Measurements from ENCODE around the gene FRS3. TPM values are rescaled to one million over a fixed set of nuclear protein-coding genes. Genes with fewer than 3 reads are reported as not detected.

The FRS3 gene
- total RNA-seq, 1 experiment from 2014 or later: 4.5 TPM

DNA sequence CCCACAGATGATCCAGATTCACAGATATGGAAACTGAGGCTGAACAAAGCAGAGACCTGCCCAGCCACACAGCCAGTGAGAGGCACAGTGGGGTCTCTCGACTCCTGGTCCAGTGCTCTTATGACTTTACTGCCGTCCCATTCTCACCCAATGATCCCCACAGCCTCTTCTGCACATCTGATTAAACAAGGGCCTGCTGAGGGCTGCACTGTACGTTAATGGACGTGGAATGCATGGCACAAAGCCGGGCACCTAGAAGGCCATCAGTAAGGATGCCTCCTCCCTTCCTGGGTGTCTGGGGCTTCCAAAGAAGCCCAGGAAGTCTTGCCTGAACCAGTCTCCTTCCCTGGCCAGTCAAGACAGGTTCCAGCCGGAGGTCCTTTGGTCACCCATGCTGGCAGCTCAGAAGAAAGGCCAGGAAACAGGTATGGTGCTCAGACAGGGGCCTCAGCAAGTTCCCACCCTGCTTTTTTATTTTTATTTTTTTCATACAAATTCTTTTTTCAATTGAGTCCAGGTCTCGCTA lies 48.1 kb downstream of the FRS3 start:
- Histone ChIP-seq H3K4me2 (no peak overlapping the region), H3K4me1 (replicated peaks; ENCODE audit: insufficient read depth) (0 out of 2 replicates have a peak, but pooled peaks cover 13% of the 10 kb centered on the region), H3F3A (ENCODE audit: insufficient read depth, low read depth) (no peaks in the 10 kb centered on the region; the same call in 1 of the 2 replicates), H3K27ac (no peak overlapping the region), H3K4me3 (no peak overlapping the region), H2AFZ (no peak overlapping the region), H3K9me3 (ENCODE audit: insufficient read depth, low read depth) (no peaks in the 10 kb centered on the region), H3K36me3 (ENCODE audit: low read depth) (no peaks in the 10 kb centered on the region), H3K27me3 (ENCODE audit: insufficient read depth, low read depth) (no peaks in the 10 kb centered on the region), H3K79me2 (ENCODE audit: low read depth) (no peaks in the 10 kb centered on the region), H4K20me1 (ENCODE audit: insufficient read depth) (no peaks in the 10 kb centered on the region; the same call in 1 of the 2 replicates), H3K9me2 (ENCODE audit: insufficient read depth) (no peaks in the 10 kb centered on the region)
- BruUV-seq (replicated peaks): no TSS peak
- intact Hi-C loops (cut with micrococcal nuclease; ENCODE audit: unreplicated experiment): no loop called here
- no peak for TF ChIP-seq EZH2 (IDR thresholded peaks at IDR 0.05; ENCODE audit: low read depth)
- TF ChIP-seq, protein P1, sequence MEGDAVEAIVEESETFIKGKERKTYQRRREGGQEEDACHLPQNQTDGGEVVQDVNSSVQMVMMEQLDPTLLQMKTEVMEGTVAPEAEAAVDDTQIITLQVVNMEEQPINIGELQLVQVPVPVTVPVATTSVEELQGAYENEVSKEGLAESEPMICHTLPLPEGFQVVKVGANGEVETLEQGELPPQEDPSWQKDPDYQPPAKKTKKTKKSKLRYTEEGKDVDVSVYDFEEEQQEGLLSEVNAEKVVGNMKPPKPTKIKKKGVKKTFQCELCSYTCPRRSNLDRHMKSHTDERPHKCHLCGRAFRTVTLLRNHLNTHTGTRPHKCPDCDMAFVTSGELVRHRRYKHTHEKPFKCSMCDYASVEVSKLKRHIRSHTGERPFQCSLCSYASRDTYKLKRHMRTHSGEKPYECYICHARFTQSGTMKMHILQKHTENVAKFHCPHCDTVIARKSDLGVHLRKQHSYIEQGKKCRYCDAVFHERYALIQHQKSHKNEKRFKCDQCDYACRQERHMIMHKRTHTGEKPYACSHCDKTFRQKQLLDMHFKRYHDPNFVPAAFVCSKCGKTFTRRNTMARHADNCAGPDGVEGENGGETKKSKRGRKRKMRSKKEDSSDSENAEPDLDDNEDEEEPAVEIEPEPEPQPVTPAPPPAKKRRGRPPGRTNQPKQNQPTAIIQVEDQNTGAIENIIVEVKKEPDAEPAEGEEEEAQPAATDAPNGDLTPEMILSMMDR (conservative IDR thresholded peaks at IDR 0.05): no peak
- ChIA-PET CTCF (no interaction called here), POLR2A (ENCODE audit: unreplicated experiment) (no interaction called here)
- DNase-seq: no peak

DNA sequence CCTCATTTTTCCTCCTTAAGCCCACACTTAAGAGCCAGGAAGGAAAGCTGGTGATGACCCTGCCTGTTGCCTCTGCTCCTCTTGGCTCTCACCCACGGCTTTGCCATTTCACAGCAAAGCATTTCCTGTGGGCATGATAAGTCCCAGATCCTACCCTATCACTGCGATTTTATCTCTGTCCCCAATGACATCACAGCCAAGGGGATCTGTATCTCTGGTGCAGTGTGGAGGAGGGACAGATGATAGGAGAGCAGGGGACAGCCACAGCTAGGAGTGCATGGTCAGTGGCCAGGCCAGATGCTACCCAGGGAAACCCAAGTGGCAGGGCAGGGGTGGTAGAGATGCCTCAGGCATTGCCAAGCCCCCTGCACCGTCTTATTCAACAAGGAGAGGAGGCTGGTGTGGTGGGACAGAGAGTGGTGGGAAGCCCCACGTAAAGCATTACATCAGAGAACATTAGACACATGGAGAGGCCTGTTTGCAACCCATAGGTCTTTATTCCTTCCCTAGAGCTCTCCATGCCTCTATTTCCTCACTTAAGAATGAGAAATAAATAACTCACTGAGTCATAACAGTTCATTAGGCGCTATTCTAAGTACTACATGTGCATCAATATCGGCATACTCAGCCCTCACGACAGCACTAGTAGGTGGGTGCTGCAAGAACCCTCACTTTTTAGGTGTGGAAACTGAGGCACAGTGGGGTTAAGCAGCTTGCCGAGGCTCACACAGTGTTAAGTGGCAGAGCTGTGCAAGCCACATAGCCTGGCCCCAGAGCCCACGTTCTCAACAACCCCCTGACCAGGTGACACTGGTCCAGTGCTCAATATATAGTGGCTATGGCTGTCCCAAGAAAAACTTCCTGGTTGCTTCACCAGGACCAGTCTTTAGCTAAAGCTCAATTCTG lies 48.9 kb downstream of the FRS3 start:
- no peaks in the 10 kb centered on the region; the same call in 1 of the 2 replicates for H4K20me1 ChIP-seq (ENCODE audit: insufficient read depth)
- no peak for TF ChIP-seq EZH2 (IDR thresholded peaks at IDR 0.05; ENCODE audit: low read depth)
- TF ChIP-seq, protein P1 (conservative IDR thresholded peaks at IDR 0.05): no peak
- H3K36me3 ChIP-seq (ENCODE audit: low read depth): no peaks in the 10 kb centered on the region
- H3K9me3 ChIP-seq (ENCODE audit: insufficient read depth, low read depth): no peaks in the 10 kb centered on the region
- no peak overlapping the region for H3K27ac ChIP-seq
- POLR2A ChIA-PET (ENCODE audit: unreplicated experiment): no interaction called here
- no TSS peak for BruUV-seq (replicated peaks)
- no peaks in the 10 kb centered on the region for H3K79me2 ChIP-seq (ENCODE audit: low read depth)
- H3K4me1 ChIP-seq (replicated peaks; ENCODE audit: insufficient read depth): 0 out of 2 replicates have a peak, but pooled peaks cover 13% of the 10 kb centered on the region
- H3K4me3 ChIP-seq: no peak overlapping the region
- DNase-seq: no peak
- H3F3A ChIP-seq (ENCODE audit: insufficient read depth, low read depth): no peaks in the 10 kb centered on the region; the same call in 1 of the 2 replicates
- no peak overlapping the region for H3K4me2 ChIP-seq
- CTCF ChIA-PET: no interaction called here
- intact Hi-C loops (cut with micrococcal nuclease; ENCODE audit: unreplicated experiment): no loop called here
- no peaks in the 10 kb centered on the region for H3K9me2 ChIP-seq (ENCODE audit: insufficient read depth)
- H3K27me3 ChIP-seq (ENCODE audit: insufficient read depth, low read depth): no peaks in the 10 kb centered on the region
- H2AFZ ChIP-seq: no peak overlapping the region

DNA sequence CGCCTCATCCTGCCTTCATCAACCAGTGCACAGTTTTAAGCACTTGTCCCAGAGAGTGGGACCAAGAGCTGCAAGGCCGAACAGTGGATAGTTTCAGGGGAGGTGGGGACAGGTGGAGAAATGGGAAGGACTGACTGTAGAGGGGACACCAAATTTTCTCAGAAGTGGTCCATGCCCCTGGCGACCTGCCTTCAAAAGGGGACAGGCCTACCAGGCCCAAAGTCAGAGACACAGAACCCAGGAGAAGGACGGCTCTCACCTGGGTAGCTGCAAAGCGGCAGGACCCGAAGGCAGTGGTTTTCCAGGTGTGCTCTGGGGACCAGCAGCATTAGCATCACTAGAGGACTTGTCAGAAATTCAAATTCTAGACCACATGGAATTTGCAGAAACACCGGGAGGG lies 50.1 kb downstream of the FRS3 start:
- no TSS peak for BruUV-seq (replicated peaks)
- Histone ChIP-seq H3K79me2 (ENCODE audit: low read depth) (no peaks in the 10 kb centered on the region), H3K36me3 (ENCODE audit: low read depth) (no peaks in the 10 kb centered on the region), H4K20me1 (ENCODE audit: insufficient read depth) (no peaks in the 10 kb centered on the region; the same call in 1 of the 2 replicates), H3K4me2 (no peak overlapping the region), H3K9me2 (ENCODE audit: insufficient read depth) (no peaks in the 10 kb centered on the region), H2AFZ (no peak overlapping the region), H3K9me3 (ENCODE audit: insufficient read depth, low read depth) (no peaks in the 10 kb centered on the region), H3K4me1 (replicated peaks; ENCODE audit: insufficient read depth) (0 out of 2 replicates have a peak, but pooled peaks cover 13% of the 10 kb centered on the region), H3K27me3 (ENCODE audit: insufficient read depth, low read depth) (no peaks in the 10 kb centered on the region), H3F3A (ENCODE audit: insufficient read depth, low read depth) (no peaks in the 10 kb centered on the region; the same call in 1 of the 2 replicates), H3K4me3 (no peak overlapping the region), H3K27ac (no peak overlapping the region)
- ChIA-PET CTCF (no interaction called here), POLR2A (ENCODE audit: unreplicated experiment) (no interaction called here)
- no peak for TF ChIP-seq EZH2 (IDR thresholded peaks at IDR 0.05; ENCODE audit: low read depth)
- TF ChIP-seq, protein P1 (conservative IDR thresholded peaks at IDR 0.05): no peak
- intact Hi-C loops (cut with micrococcal nuclease; ENCODE audit: unreplicated experiment): no loop called here
- no peak for DNase-seq

Measured in PC-9 (cell line).